Fibroblast of lung (primary cell): ENCODE results near the gene TTC23. TPM values are rescaled to one million over a fixed set of nuclear protein-coding genes. Genes with fewer than 3 reads are reported as not detected.

Experiments used
- DNase-seq, 2 donors: peaks; one replicate each; pipeline versions ENCODE4 v3.0.0 to v3.0.0-alpha.2; 2010; ENCODE audit warnings: low read depth in 2 of 2
- H2AFZ ChIP-seq: 2 replicates; pipeline ENCODE4 v1.5.1; 2012; ENCODE audit warnings: low read length, control low read depth, inconsistent platforms
- H3K27ac ChIP-seq: 2 replicates; pipeline ENCODE4 v1.5.1; 2011; ENCODE audit warnings: low read length, control low read depth; ENCODE audit not compliant: insufficient read depth
- H3K27me3 ChIP-seq: 2 replicates; pipeline ENCODE4 v1.5.1; 2011; ENCODE audit warnings: mild to moderate bottlenecking, low read length; ENCODE audit not compliant: control insufficient read depth, insufficient read depth
- H3K36me3 ChIP-seq: 2 replicates; pipeline ENCODE4 v1.5.1; 2011; ENCODE audit warnings: low read length; ENCODE audit not compliant: control insufficient read depth, insufficient read depth
- H3K4me1 ChIP-seq: 2 replicates; pipeline ENCODE4 v1.5.1; 2011; ENCODE audit warnings: low read length; ENCODE audit not compliant: control insufficient read depth, insufficient read depth; ENCODE audit errors: extremely low read depth
- H3K4me2 ChIP-seq: 2 replicates; pipeline ENCODE4 v1.5.1; 2011; ENCODE audit warnings: low read length, control low read depth; ENCODE audit not compliant: insufficient read depth; ENCODE audit errors: extremely low read depth
- H3K4me3 ChIP-seq, 4 experiments: fragments of 200-600 bp in 1 of 4; sonication (generic) in 1 of 4; replicated peaks in 1 of 4; 2 replicates each; pipeline ENCODE4 v1.5.1; 2011 to 2016; ENCODE audit warnings: low read length in 4 of 4, low read depth in 3 of 4, mild to moderate bottlenecking in 3 of 4, control low read depth in 2 of 4, inconsistent platforms in 1 of 4, mixed read lengths in 1 of 4; ENCODE audit not compliant: insufficient read depth in 1 of 4; ENCODE audit errors: control extremely low read depth in 1 of 4
- H3K79me2 ChIP-seq: 2 replicates; pipeline ENCODE4 v1.5.1; 2012; ENCODE audit warnings: mild to moderate bottlenecking, low read length, inconsistent platforms; ENCODE audit not compliant: control insufficient read depth, insufficient read depth
- H3K9ac ChIP-seq: 2 replicates; pipeline ENCODE4 v1.5.1; 2011; ENCODE audit warnings: mild to moderate bottlenecking, low read length, control low read depth; ENCODE audit not compliant: insufficient read depth
- H3K9me3 ChIP-seq: 2 replicates; pipeline ENCODE4 v1.5.1; 2012; ENCODE audit warnings: low read depth, low read length; ENCODE audit not compliant: control insufficient read depth, insufficient read depth
- H4K20me1 ChIP-seq: 2 replicates; pipeline ENCODE4 v1.5.1; 2011; ENCODE audit warnings: low read length; ENCODE audit not compliant: control insufficient read depth, insufficient read depth; ENCODE audit errors: extremely low read depth
- CTCF ChIP-seq, 2 donors: IDR thresholded peaks in 1 of 2; conservative IDR thresholded peaks in 1 of 2; 1 replicate in 1 of 2; 2 replicates in 1 of 2; pipeline ENCODE4 v1.5.1; 2011 to 2012; ENCODE audit warnings: low read length in 2 of 2, control low read depth in 1 of 2, inconsistent platforms in 1 of 2, low read depth in 1 of 2, mild to moderate bottlenecking in 1 of 2
- EZH2 ChIP-seq: IDR thresholded peaks from 2 replicates; pipeline ENCODE4 v1.5.1; 2012; ENCODE audit warnings: low read length, control low read depth, mild to moderate bottlenecking; ENCODE audit errors: missing control alignments
- polyA plus RNA-seq, 2 donors: library from polyadenylated mRNA; depleted of rRNA in 1 of 2; stranded (reverse) in 1 of 2; unstranded in 1 of 2; fragments of >200 nt; gene quantifications; 2 replicates each; pipeline ENCODE4 v1.2.1, GENCODE V29; 2011 to 2012; ENCODE audit warnings: missing spikeins in 1 of 2
- total RNA-seq: library from RNA; depleted of rRNA; stranded (reverse); fragments of >200 nt; gene quantifications from 2 replicates; pipeline ENCODE4 v1.2.1, GENCODE V29; 2014

Gene TTC23
- total and polyA plus RNA-seq, 2 donors (not counting 1 experiment from before 2014, with no cell fraction given): 3.5 to 30.4 TPM

GRCh38 chr15:99155961-99156443, 93.4 kb downstream of the TTC23 start:
- H3K4me3 ChIP-seq: no peak overlapping the region
- no peaks in the 10 kb centered on the region for H4K20me1 ChIP-seq
- H3K9me3 ChIP-seq: no peaks in the 10 kb centered on the region
- no peak overlapping the region for H2AFZ ChIP-seq
- TF ChIP-seq EZH2 (no peak), CTCF (conservative IDR thresholded peaks at IDR 0.05 in 1 of 2, IDR thresholded peaks at IDR 0.05 in 1 of 2; ENCODE audit: low read depth in 1 of 2, low read length in 2 of 2) (no peak)
- no peaks in the 10 kb centered on the region for H3K27me3 ChIP-seq
- no peak overlapping the region for H3K9ac ChIP-seq
- peak; percentile 45 to 64 for DNase-seq
- peaks cover 12% of the 10 kb centered on the region for H3K4me1 ChIP-seq
- peak overlapping the region; percentile 32 for H3K27ac ChIP-seq
- no peaks in the 10 kb centered on the region for H3K79me2 ChIP-seq
- peaks cover 2% of the 10 kb centered on the region for H3K36me3 ChIP-seq
- no peak overlapping the region for H3K4me2 ChIP-seq

- peaks cover 5% of the 10 kb centered on the region for H3K36me3 ChIP-seq
- peaks cover 12% of the 10 kb centered on the region for H3K4me1 ChIP-seq
- H3K27ac ChIP-seq: no peak overlapping the region
- TF ChIP-seq EZH2 (no peak), CTCF (conservative IDR thresholded peaks at IDR 0.05 in 1 of 2, IDR thresholded peaks at IDR 0.05 in 1 of 2; ENCODE audit: low read depth in 1 of 2, low read length in 2 of 2) (no peak)
- H3K4me3 ChIP-seq: no peak overlapping the region
- no peaks in the 10 kb centered on the region for H3K9me3 ChIP-seq
- no peak overlapping the region for H3K4me2 ChIP-seq
- no peak overlapping the region for H3K9ac ChIP-seq
- no peaks in the 10 kb centered on the region for H3K79me2 ChIP-seq
- H3K27me3 ChIP-seq: no peaks in the 10 kb centered on the region
- peak in 1 of 2 donors; percentile 42 for DNase-seq
- no peak overlapping the region for H2AFZ ChIP-seq
- H4K20me1 ChIP-seq: no peaks in the 10 kb centered on the region
These were observed 95.1 kb downstream of the TTC23 start for GRCh38 chr15:99154271-99154670.

- no peak for DNase-seq
- Histone ChIP-seq H3K36me3 (peaks cover 3% of the 10 kb centered on the region), H2AFZ (no peak overlapping the region), H3K4me1 (peaks cover 12% of the 10 kb centered on the region), H3K4me2 (no peak overlapping the region), H3K9me3 (no peaks in the 10 kb centered on the region), H4K20me1 (no peaks in the 10 kb centered on the region), H3K27ac (no peak overlapping the region), H3K9ac (no peak overlapping the region), H3K79me2 (no peaks in the 10 kb centered on the region), H3K4me3 (no peak overlapping the region), H3K27me3 (no peaks in the 10 kb centered on the region)
- no peak for TF ChIP-seq EZH2
- no peak for TF ChIP-seq CTCF (conservative IDR thresholded peaks at IDR 0.05 in 1 of 2, IDR thresholded peaks at IDR 0.05 in 1 of 2; ENCODE audit: low read depth in 1 of 2, low read length in 2 of 2)
These were observed 96.3 kb downstream of the TTC23 start for GRCh38 chr15:99153026-99153535.
